K562 (cell line): Measurements from ENCODE around the gene ERGIC1. TPM values are rescaled to one million over a fixed set of nuclear protein-coding genes. Genes with fewer than 3 reads are reported as not detected.
A peak's percentile ranks its signal among the peaks of the same experiment; 100 is the strongest.

ENCODE experiments used
- ATAC-seq: fragments of 200-7000 bp; cut with Tn5 transposase; 3 replicates; pipeline ENCODE4 v1.9.1; 2020; ENCODE audit warnings: moderate library complexity
- BruUV-seq: library from RNA; stranded (reverse); fragments of 400-500 nt; replicated peaks from 2 replicates; lab custom pipeline; 2021; lab: Mats Ljungman, UMichigan
- CTCF ChIA-PET: fragments of 300-600 bp; formaldehyde crosslinking; extraction: SDS; loops from one replicate; lab custom pipeline; 2021; ENCODE audit warnings: low intra/inter-chr PET ratio; lab: Yijun Ruan, JAX
- POLR2A ChIA-PET: fragments of 300-600, 350-650 bp; sonication (Branson Sonifier 250); formaldehyde crosslinking; extraction: SDS; loops from one replicate; lab custom pipeline; 2021; ENCODE audit warnings: antibody characterized with exemption, inconsistent platforms; lab: Yijun Ruan, JAX
- DNase-seq, 4 experiments: peaks; one replicate each; pipeline versions ENCODE4 v3.0.0 to v3.0.0-alpha.2; 2011 to 2018; ENCODE audit warnings: low spot score in 3 of 4, mixed read lengths in 3 of 4; ENCODE audit errors: extremely low read depth in 1 of 4
- FAIRE-seq: peaks from 2 replicates; lab custom pipeline; 2011; peaks lifted over from hg19 to GRCh38; lab: Jason Lieb, UNC
- H2AFZ ChIP-seq: 2 replicates; pipeline ENCODE4 v1.6.0; 2011; ENCODE audit warnings: low read depth, low read length, control low read depth, inconsistent platforms
- H3K27ac ChIP-seq: fragments of 200-600 bp; 3 replicates; pipeline ENCODE4 v1.8.0; 2011; ENCODE audit warnings: low read depth, mild to moderate bottlenecking, control low read depth, inconsistent platforms, low read length, moderate library complexity, mixed read lengths; ENCODE audit errors: extremely low read depth
- H3K27me3 ChIP-seq, 2 experiments: fragments of 300-600 bp in 1 of 2; 2 replicates in 1 of 2; 3 replicates in 1 of 2; pipeline versions ENCODE4 v1.6.0 to v1.8.0; 2011; ENCODE audit warnings: inconsistent platforms in 2 of 2, low read length in 2 of 2, mild to moderate bottlenecking in 1 of 2, mixed read lengths in 1 of 2, moderate library complexity in 1 of 2; ENCODE audit not compliant: control insufficient read depth in 2 of 2, insufficient read depth in 2 of 2
- H3K36me3 ChIP-seq: fragments of 300-600 bp; 3 replicates; pipeline ENCODE4 v1.8.0; 2011; ENCODE audit warnings: mild to moderate bottlenecking, low read length, inconsistent platforms; ENCODE audit not compliant: control insufficient read depth, insufficient read depth
- H3K4me1 ChIP-seq, 2 experiments: fragments of 200-600 bp in 1 of 2; replicated peaks in 1 of 2; 2 replicates in 1 of 2; 3 replicates in 1 of 2; pipeline versions ENCODE4 v1.5.1 to v1.8.0; 2011; ENCODE audit warnings: inconsistent platforms in 2 of 2, low read length in 2 of 2, mild to moderate bottlenecking in 1 of 2, mixed read lengths in 1 of 2, moderate library complexity in 1 of 2; ENCODE audit not compliant: control insufficient read depth in 2 of 2, insufficient read depth in 2 of 2
- H3K4me2 ChIP-seq: 2 replicates; pipeline ENCODE4 v1.6.1; 2011; ENCODE audit warnings: low read length, control low read depth, inconsistent platforms, mixed read lengths; ENCODE audit not compliant: insufficient read depth
- H3K4me3 ChIP-seq: fragments of 200-600 bp; sonication (generic), shearing (Covaris generic); 2 replicates; pipeline ENCODE4 v1.5.1; 2016; ENCODE audit warnings: control low read depth, inconsistent platforms
- H3K79me2 ChIP-seq: fragments of 200-600 bp; 3 replicates; pipeline ENCODE4 v1.8.0; 2011; ENCODE audit warnings: low read length, inconsistent platforms; ENCODE audit not compliant: control insufficient read depth, insufficient read depth
- H3K9ac ChIP-seq, 2 experiments: 2 replicates each; pipeline versions ENCODE4 v1.6.0 to v1.6.1; 2011; ENCODE audit warnings: low read depth in 2 of 2, low read length in 2 of 2, control low read depth in 1 of 2, inconsistent platforms in 1 of 2, mild to moderate bottlenecking in 1 of 2, mixed read lengths in 1 of 2; ENCODE audit not compliant: insufficient read depth in 1 of 2
- H3K9me1 ChIP-seq: one replicate; pipeline ENCODE4 v1.6.0; 2011; ENCODE audit warnings: inconsistent platforms, mild to moderate bottlenecking, low read length, moderate library complexity; ENCODE audit not compliant: control insufficient read depth, insufficient read depth
- H3K9me3 ChIP-seq: replicated peaks from 2 replicates; pipeline ENCODE4 v1.5.1; 2011; ENCODE audit warnings: low read depth, low read length, inconsistent platforms; ENCODE audit not compliant: control insufficient read depth, insufficient read depth
- H4K20me1 ChIP-seq: replicated peaks from 2 replicates; pipeline ENCODE4 v1.6.1; 2011; ENCODE audit warnings: low read length, inconsistent platforms, mixed read lengths; ENCODE audit not compliant: control insufficient read depth, insufficient read depth
- CBFA2T2 ChIP-seq: fragments of 450-650 bp; conservative IDR thresholded peaks from 2 replicates; pipeline ENCODE4 v1.6.1; 2017; ENCODE audit warnings: mild to moderate bottlenecking
- CHD4 ChIP-seq: fragments of 200-600 bp; sonication (generic); IDR thresholded peaks from 3 replicates; pipeline ENCODE4 v1.6.1; 2012; ENCODE audit warnings: low read depth, mild to moderate bottlenecking, mixed read lengths, low read length, inconsistent platforms; ENCODE audit not compliant: insufficient read depth, insufficient replicate concordance, poor library complexity, severe bottlenecking
- FIP1L1 ChIP-seq: fragments of 200-400 bp; formaldehyde crosslinking; IDR thresholded peaks from 2 replicates; pipeline ENCODE4 v1.6.1; 2018; ENCODE audit warnings: mild to moderate bottlenecking, low read depth, low read length; ENCODE audit not compliant: poor library complexity, severe bottlenecking
- FOXK2 ChIP-seq, 2 experiments: fragments of 450-650 bp; IDR thresholded peaks in 1 of 2; conservative IDR thresholded peaks in 1 of 2; 2 replicates each; pipeline ENCODE4 v1.6.1; 2016; ENCODE audit warnings: low read depth in 2 of 2, mild to moderate bottlenecking in 1 of 2
- GTF2A2 ChIP-seq: IDR thresholded peaks from 2 replicates; pipeline ENCODE4 v1.6.1; 2016; ENCODE audit warnings: mild to moderate bottlenecking, missing genetic modification characterization, missing compliant biosample characterization
- IRF2 ChIP-seq: sonication (generic); formaldehyde crosslinking; IDR thresholded peaks from 2 replicates; pipeline ENCODE4 v1.8.1; 2022; ENCODE audit warnings: mild to moderate bottlenecking, missing genetic modification reagents
- KLF16 ChIP-seq: IDR thresholded peaks from 2 replicates; pipeline ENCODE4 v1.6.1; 2016; ENCODE audit warnings: antibody characterized with exemption
- MAZ ChIP-seq, 2 experiments: fragments of 450-650 bp in 1 of 2; sonication (generic) in 1 of 2; formaldehyde crosslinking; IDR thresholded peaks in 1 of 2; conservative IDR thresholded peaks in 1 of 2; 2 replicates each; pipeline versions ENCODE4 v1.4.0 to v1.5.0; 2020; ENCODE audit warnings: mild to moderate bottlenecking in 1 of 2, missing genetic modification reagents in 1 of 2
- MLX ChIP-seq, 2 experiments: fragments of 450-650 bp in 1 of 2; sonication (generic) in 1 of 2; formaldehyde crosslinking; conservative IDR thresholded peaks; 2 replicates each; pipeline versions ENCODE4 v1.4.0 to v1.8.1; 2020 to 2022; ENCODE audit warnings: mild to moderate bottlenecking in 1 of 2, missing genetic modification reagents in 1 of 2
- MTA1 ChIP-seq: fragments of 450-650 bp; IDR thresholded peaks from 2 replicates; pipeline ENCODE4 v1.6.1; 2017; ENCODE audit warnings: borderline replicate concordance
- NBN ChIP-seq: fragments of 450-650 bp; IDR thresholded peaks from 2 replicates; pipeline ENCODE4 v1.6.1; 2016; ENCODE audit warnings: low read depth, mild to moderate bottlenecking
- NEUROD1 ChIP-seq: fragments of 150-350 bp; IDR thresholded peaks from 2 replicates; pipeline ENCODE4 v1.6.1; 2014; ENCODE audit warnings: borderline replicate concordance, low read length, low read depth; ENCODE audit not compliant: partially characterized antibody
- OTX1 ChIP-seq: fragments of 450-650 bp; formaldehyde crosslinking; IDR thresholded peaks from 2 replicates; pipeline ENCODE4 v1.4.0; 2022; ENCODE audit warnings: mild to moderate bottlenecking
- POLR2AphosphoS5 ChIP-seq: IDR thresholded peaks from 2 replicates; pipeline ENCODE4 v1.6.1; 2011; ENCODE audit warnings: mild to moderate bottlenecking, low read depth, low read length, moderate library complexity; ENCODE audit not compliant: control insufficient read depth, insufficient read depth
- PREB ChIP-seq: sonication (generic); formaldehyde crosslinking; IDR thresholded peaks from 2 replicates; pipeline ENCODE4 v1.8.1; 2023; ENCODE audit warnings: mild to moderate bottlenecking, missing genetic modification reagents
- RBM25 ChIP-seq: fragments of 200-400 bp; formaldehyde crosslinking; IDR thresholded peaks from 2 replicates; pipeline ENCODE4 v1.6.1; 2018; ENCODE audit warnings: low read length, low read depth, moderate library complexity; ENCODE audit not compliant: severe bottlenecking
- ZC3H11A ChIP-seq: IDR thresholded peaks from 2 replicates; pipeline ENCODE4 v1.6.1; 2012; ENCODE audit warnings: low read depth, low read length, improper control_type of control experiment
- ZFP36 ChIP-seq: fragments of 150-350 bp; IDR thresholded peaks from 2 replicates; pipeline ENCODE4 v1.6.1; 2018; ENCODE audit warnings: low read length, low read depth; ENCODE audit not compliant: partially characterized antibody
- ZNF354B ChIP-seq: fragments of 250-450 bp; sonication (Bioruptor Pico); IDR thresholded peaks from 2 replicates; pipeline ENCODE4 v1.4.0; 2020
- WGBS: fragments of 100-300 bp; shearing (Covaris generic); methylation state at CpG from one replicate; pipeline ENCODE4 v1.1.6; 2016; ENCODE audit warnings: low coverage, mixed read lengths; ENCODE audit not compliant: insufficient coverage; ENCODE audit errors: missing lambda C conversion rate; 5-methylcytosine and 5-hydroxymethylcytosine counted together
- in situ Hi-C: fragments of 300-500 bp; cut with MboI; formaldehyde crosslinking; loops from 4 replicates; pipeline ENCODE4 v1.15.0; 2018; ENCODE audit warnings: inconsistent platforms, mixed read lengths
- intact Hi-C: fragments of 100-400 bp; cut with micrococcal nuclease; formaldehyde crosslinking; loops from 2 replicates; pipeline ENCODE4 v1.14.2; 2022
- polyA plus RNA-seq, 8 experiments: library from polyadenylated mRNA; depleted of rRNA in 4 of 8; stranded (reverse) in 5 of 8; unstranded in 3 of 8; fragments of >200 nt; fragmentation: Nextera tagmentation in 2 of 8; fragmentation: Illumina TruSeq in 1 of 8; extraction: Ambion mirVana in 2 of 8; extraction: Trizol in 1 of 8; gene quantifications; 2 replicates each; pipeline versions ENCODE4 v1.2.1 to v1.2.3, GENCODE V29; 2011 to 2014; ENCODE audit warnings: inconsistent platforms in 1 of 8, missing spikeins in 1 of 8
- total RNA-seq, 7 experiments: library from RNA; depleted of rRNA in 6 of 7; stranded (reverse); fragments of >200 nt in 6 of 7; fragmentation: Illumina TruSeq in 2 of 7; extraction: Trizol in 2 of 7; gene quantifications; 2 replicates each; pipeline versions ENCODE4 v1.2.1 to v1.2.3, GENCODE V29; 2011 to 2021; ENCODE audit warnings: low replicate concordance in 1 of 7

Gene ERGIC1
- total and polyA plus RNA-seq, 9 of the 15 experiments (the other 6 are each of a cell fraction or from before 2014, with no cell fraction given): 5.5 to 68.4 (median 36.4) TPM

- TF ChIP-seq RBM25 (peak; percentile 73), CBFA2T2 (peak; percentile 27; the same call in 1 of the 2 replicates), MLX (CRISPR knock-in tag; conservative IDR thresholded peaks at IDR 0.05) (no peak), CHD4 (peak; percentile 24), MAZ (CRISPR knock-in tag; conservative IDR thresholded peaks at IDR 0.05 in 1 of 2, IDR thresholded peaks at IDR 0.05 in 1 of 2) (peak in 1 of 2 experiments; percentile 42; a peak in 1 of 4 replicates), MTA1 (no peak), KLF16 (peak; percentile 47; the same call in 1 of the 2 replicates), POLR2AphosphoS5 (0 out of 2 replicates have a peak, but pooled peaks have one; percentile 37)
Observed at GRCh38 chr5:172943283-172943841, 109.3 kb downstream of the ERGIC1 start (continued).

- Histone ChIP-seq H3K36me3 (peaks cover 11% of the 10 kb centered on the region; the same call in 1 of the 3 replicates), H3K79me2 (no peaks in the 10 kb centered on the region), H3K9me3 (no peaks in the 10 kb centered on the region), H4K20me1 (no peaks in the 10 kb centered on the region), H3K4me3 (no peak overlapping the region), H2AFZ (no peak overlapping the region), H3K9ac (0 out of 4 replicates have a peak overlapping the region, but pooled peaks of 1 of the 2 experiments have one; percentile 2), H3K4me1 (peaks cover 7 to 12% of the 10 kb centered on the region in 2 experiments), H3K4me2 (no peak overlapping the region), H3K27ac (no peak overlapping the region), H3K9me1 (no peaks in the 10 kb centered on the region), H3K27me3 (no peaks in the 10 kb centered on the region)
- ChIA-PET POLR2A (interaction anchor here (0.9 to 1.0 kb wide), 3 partner anchors 8 to 40 kb away, joined by 3 read pairs; partner anchors contain the start of gene ATP6V0E1), CTCF (no interaction called here)
- ATAC-seq (no peak), DNase-seq (no peak), FAIRE-seq (peak; percentile 15)
- 85% methylated on average over 7 of the region's 8 CpGs for WGBS
- intact Hi-C loops: no loop called here
- in situ Hi-C loops: loop anchor here (10.0 kb wide), 1 partner anchor 459 kb away; no protein-coding TSS in a partner anchor
- BruUV-seq: no TSS peak
- no peak for TF ChIP-seq PREB (CRISPR knock-in tag)
- TF ChIP-seq IRF2 (CRISPR knock-in tag): no peak
- TF ChIP-seq FIP1L1: no peak
- no peak for TF ChIP-seq NBN
- TF ChIP-seq OTX1 (CRISPR knock-in tag): no peak
- no peak for TF ChIP-seq ZNF354B (CRISPR knock-in tag)
- no peak for TF ChIP-seq ZC3H11A
- TF ChIP-seq NEUROD1: no peak
- no peak for TF ChIP-seq GTF2A2
- no peak for TF ChIP-seq ZFP36
- no peak for TF ChIP-seq FOXK2 (conservative IDR thresholded peaks at IDR 0.05 in 1 of 2, IDR thresholded peaks at IDR 0.05 in 1 of 2; ENCODE audit: low read depth in 2 of 2)
Observed at GRCh38 chr5:172943906-172944305, 109.9 kb downstream of the ERGIC1 start.
